ENCODE data around the gene ZBTB16.

Gene ZBTB16

GRCh38 chr11:114090976-114091375 lies 31.5 kb downstream of the ZBTB16 start:
- Histone ChIP-seq H3K9me3 (replicated peaks in 1 of 2; ENCODE audit: control insufficient read depth in 2 of 2, insufficient read depth in 1 of 2, low read depth in 1 of 2, low read length in 2 of 2) (peaks cover 6 to 8% of the 10 kb centered on the region in 2 donors), H2BK5ac (ENCODE audit: low read length) (no peak overlapping the region), H3K4ac (ENCODE audit: low read length) (no peak overlapping the region), H3K4me2 (ENCODE audit: insufficient read depth, low read length, poor library complexity, severe bottlenecking) (no peak overlapping the region), H2BK15ac (ENCODE audit: low read length) (no peak overlapping the region), H2AK5ac (ENCODE audit: low read depth, low read length) (no peak overlapping the region), H3K4me1 (ENCODE audit: control insufficient read depth in 2 of 2, insufficient read depth in 1 of 2, low read depth in 1 of 2, low read length in 2 of 2) (peaks cover 36 to 47% of the 10 kb centered on the region in 2 donors), H3K79me1 (ENCODE audit: low read depth, low read length) (peaks cover 6% of the 10 kb centered on the region), H4K91ac (ENCODE audit: low read depth, low read length, poor library complexity) (no peak overlapping the region), H2AFZ (ENCODE audit: low read length) (no peak overlapping the region), H3K18ac (ENCODE audit: low read length) (peak overlapping the region; percentile 16), H2BK12ac (ENCODE audit: low read length) (no peak overlapping the region), H3K4me3 (ENCODE audit: low read length in 2 of 2) (peak overlapping the region in 1 of 2 donors; percentile 34), H3K27ac (replicated peaks; ENCODE audit: low read length) (peak overlapping the region; percentile 95), H3K14ac (ENCODE audit: low read length) (no peak overlapping the region), H3K36me3 (replicated peaks in 1 of 2; ENCODE audit: control insufficient read depth in 2 of 2, insufficient read depth in 2 of 2, low read length in 2 of 2) (peaks cover 7 to 30% of the 10 kb centered on the region in 2 donors), H3K23ac (ENCODE audit: low read depth, low read length, poor library complexity) (no peak overlapping the region), H4K8ac (ENCODE audit: low read depth, low read length) (no peak overlapping the region), H3K27me3 (ENCODE audit: control insufficient read depth in 3 of 3, insufficient read depth in 3 of 3, low read depth in 1 of 3, low read length in 3 of 3) (no peaks in the 10 kb centered on the region), H2BK120ac (ENCODE audit: low read depth, low read length) (no peak overlapping the region), H3K9ac (ENCODE audit: low read depth, low read length, poor library complexity) (no peak overlapping the region)
- no CpG with 5 or more reads among the region's 10 CpGs for WGBS, 2 donors (ENCODE audit: extremely low coverage in 2 of 2, insufficient read length in 2 of 2, insufficient replicate concordance in 1 of 2)
- DNase-seq (ENCODE audit: low spot score) = no peak

GRCh38 chr11:114091516-114092397 lies 32.2 kb downstream of the ZBTB16 start:
- Histone ChIP-seq H3K23ac (ENCODE audit: low read depth, low read length, poor library complexity) (no peak overlapping the region), H4K91ac (ENCODE audit: low read depth, low read length, poor library complexity) (peak overlapping the region; percentile 39), H3K4me3 (ENCODE audit: low read length in 2 of 2) (peak overlapping the region in 1 of 2 donors; percentile 34), H3K4ac (ENCODE audit: low read length) (no peak overlapping the region), H3K4me1 (ENCODE audit: control insufficient read depth in 2 of 2, insufficient read depth in 1 of 2, low read depth in 1 of 2, low read length in 2 of 2) (peaks cover 36 to 44% of the 10 kb centered on the region in 2 donors), H3K79me1 (ENCODE audit: low read depth, low read length) (peaks cover 3% of the 10 kb centered on the region), H2AFZ (ENCODE audit: low read length) (peak overlapping the region; percentile 35), H3K14ac (ENCODE audit: low read length) (no peak overlapping the region), H2BK12ac (ENCODE audit: low read length) (no peak overlapping the region), H3K36me3 (replicated peaks in 1 of 2; ENCODE audit: control insufficient read depth in 2 of 2, insufficient read depth in 2 of 2, low read length in 2 of 2) (peaks cover 7 to 30% of the 10 kb centered on the region in 2 donors), H2BK15ac (ENCODE audit: low read length) (no peak overlapping the region), H2BK5ac (ENCODE audit: low read length) (no peak overlapping the region), H3K4me2 (ENCODE audit: insufficient read depth, low read length, poor library complexity, severe bottlenecking) (peak overlapping the region; percentile 43), H3K9me3 (replicated peaks in 1 of 2; ENCODE audit: control insufficient read depth in 2 of 2, insufficient read depth in 1 of 2, low read depth in 1 of 2, low read length in 2 of 2) (peaks cover 6 to 8% of the 10 kb centered on the region in 2 donors), H2AK5ac (ENCODE audit: low read depth, low read length) (peak overlapping the region; percentile 27), H3K9ac (ENCODE audit: low read depth, low read length, poor library complexity) (peak overlapping the region; percentile 71), H3K18ac (ENCODE audit: low read length) (peak overlapping the region; percentile 84), H4K8ac (ENCODE audit: low read depth, low read length) (no peak overlapping the region), H2BK120ac (ENCODE audit: low read depth, low read length) (peak overlapping the region; percentile 36), H3K27ac (replicated peaks; ENCODE audit: low read length) (peak overlapping the region; percentile 95), H3K27me3 (ENCODE audit: control insufficient read depth in 3 of 3, insufficient read depth in 3 of 3, low read depth in 1 of 3, low read length in 3 of 3) (no peaks in the 10 kb centered on the region)
- peak; percentile 86 for DNase-seq (ENCODE audit: low spot score)
- WGBS, 2 donors (ENCODE audit: extremely low coverage in 2 of 2, insufficient read length in 2 of 2, insufficient replicate concordance in 1 of 2) = no CpG with 5 or more reads among the region's 17 CpGs

GRCh38 chr11:114092478-114092877 lies 33.0 kb downstream of the ZBTB16 start:
- Histone ChIP-seq H3K14ac (ENCODE audit: low read length) (no peak overlapping the region), H4K8ac (ENCODE audit: low read depth, low read length) (no peak overlapping the region), H2BK5ac (ENCODE audit: low read length) (no peak overlapping the region), H3K27ac (replicated peaks; ENCODE audit: low read length) (peak overlapping the region; percentile 95), H3K27me3 (ENCODE audit: control insufficient read depth in 3 of 3, insufficient read depth in 3 of 3, low read depth in 1 of 3, low read length in 3 of 3) (no peaks in the 10 kb centered on the region), H2BK15ac (ENCODE audit: low read length) (no peak overlapping the region), H3K4me2 (ENCODE audit: insufficient read depth, low read length, poor library complexity, severe bottlenecking) (peak overlapping the region; percentile 43), H3K79me1 (ENCODE audit: low read depth, low read length) (peaks cover 3% of the 10 kb centered on the region), H3K4ac (ENCODE audit: low read length) (no peak overlapping the region), H2BK120ac (ENCODE audit: low read depth, low read length) (no peak overlapping the region), H2AK5ac (ENCODE audit: low read depth, low read length) (no peak overlapping the region), H3K9me3 (replicated peaks in 1 of 2; ENCODE audit: control insufficient read depth in 2 of 2, insufficient read depth in 1 of 2, low read depth in 1 of 2, low read length in 2 of 2) (peaks cover 6 to 8% of the 10 kb centered on the region in 2 donors), H3K9ac (ENCODE audit: low read depth, low read length, poor library complexity) (no peak overlapping the region), H3K4me1 (ENCODE audit: control insufficient read depth in 2 of 2, insufficient read depth in 1 of 2, low read depth in 1 of 2, low read length in 2 of 2) (peaks cover 36 to 43% of the 10 kb centered on the region in 2 donors), H2AFZ (ENCODE audit: low read length) (no peak overlapping the region), H3K18ac (ENCODE audit: low read length) (peak overlapping the region; percentile 54), H2BK12ac (ENCODE audit: low read length) (no peak overlapping the region), H4K91ac (ENCODE audit: low read depth, low read length, poor library complexity) (no peak overlapping the region), H3K36me3 (replicated peaks in 1 of 2; ENCODE audit: control insufficient read depth in 2 of 2, insufficient read depth in 2 of 2, low read length in 2 of 2) (peaks cover 4 to 23% of the 10 kb centered on the region in 2 donors), H3K23ac (ENCODE audit: low read depth, low read length, poor library complexity) (no peak overlapping the region), H3K4me3 (ENCODE audit: low read length in 2 of 2) (peak overlapping the region in 1 of 2 donors; percentile 34)
- no peak for DNase-seq (ENCODE audit: low spot score)
- WGBS, 2 donors (ENCODE audit: extremely low coverage in 2 of 2, insufficient read length in 2 of 2, insufficient replicate concordance in 1 of 2) = no CpG with 5 or more reads among the region's 3 CpGs

GRCh38 chr11:114092953-114093352 lies 33.4 kb downstream of the ZBTB16 start:
- H3K4me2 ChIP-seq (ENCODE audit: insufficient read depth, low read length, poor library complexity, severe bottlenecking) = no peak overlapping the region
- H3K9ac ChIP-seq (ENCODE audit: low read depth, low read length, poor library complexity) = no peak overlapping the region
- peaks cover 3% of the 10 kb centered on the region for H3K79me1 ChIP-seq (ENCODE audit: low read depth, low read length)
- no peak overlapping the region for H2BK12ac ChIP-seq (ENCODE audit: low read length)
- H3K23ac ChIP-seq (ENCODE audit: low read depth, low read length, poor library complexity) = no peak overlapping the region
- H2AFZ ChIP-seq (ENCODE audit: low read length) = no peak overlapping the region
- H3K4ac ChIP-seq (ENCODE audit: low read length) = no peak overlapping the region
- no peak overlapping the region for H3K27ac ChIP-seq (replicated peaks; ENCODE audit: low read length)
- DNase-seq (ENCODE audit: low spot score) = no peak
- H2BK5ac ChIP-seq (ENCODE audit: low read length) = no peak overlapping the region
- no peaks in the 10 kb centered on the region for H3K27me3 ChIP-seq (ENCODE audit: control insufficient read depth in 3 of 3, insufficient read depth in 3 of 3, low read depth in 1 of 3, low read length in 3 of 3)
- H3K4me3 ChIP-seq (ENCODE audit: low read length in 2 of 2) = no peak overlapping the region
- H2BK15ac ChIP-seq (ENCODE audit: low read length) = no peak overlapping the region
- no peak overlapping the region for H4K8ac ChIP-seq (ENCODE audit: low read depth, low read length)
- H3K4me1 ChIP-seq (ENCODE audit: control insufficient read depth in 2 of 2, insufficient read depth in 1 of 2, low read depth in 1 of 2, low read length in 2 of 2) = peaks cover 38 to 42% of the 10 kb centered on the region in 2 donors
- no peak overlapping the region for H3K18ac ChIP-seq (ENCODE audit: low read length)
- no peak overlapping the region for H4K91ac ChIP-seq (ENCODE audit: low read depth, low read length, poor library complexity)
- H2AK5ac ChIP-seq (ENCODE audit: low read depth, low read length) = no peak overlapping the region
- no peak overlapping the region for H3K14ac ChIP-seq (ENCODE audit: low read length)
- no peak overlapping the region for H2BK120ac ChIP-seq (ENCODE audit: low read depth, low read length)
- H3K9me3 ChIP-seq (replicated peaks in 1 of 2; ENCODE audit: control insufficient read depth in 2 of 2, insufficient read depth in 1 of 2, low read depth in 1 of 2, low read length in 2 of 2) = peaks cover 6 to 8% of the 10 kb centered on the region in 2 donors
- WGBS, 2 donors (ENCODE audit: extremely low coverage in 2 of 2, insufficient read length in 2 of 2, insufficient replicate concordance in 1 of 2) = no CpG with 5 or more reads among the region's 3 CpGs
- peaks cover 4 to 20% of the 10 kb centered on the region in 2 donors for H3K36me3 ChIP-seq (replicated peaks in 1 of 2; ENCODE audit: control insufficient read depth in 2 of 2, insufficient read depth in 2 of 2, low read length in 2 of 2)

Data from neuronal stem cell (in vitro differentiated cells).